ENCODE data around the gene DLGAP1.
A peak's percentile ranks its signal among the peaks of the same experiment; 100 is the strongest.
"Not testable (repeated sequence)": the region's sequence is repeated elsewhere in the genome, so short reads cannot be mapped to it uniquely, and the experiment has no call there.

Gene DLGAP1

GRCh38 chr18:3652380-3653262, 802.5 kb downstream of the DLGAP1 start:
- Histone ChIP-seq H3K27ac (ENCODE audit: low read length) (no peak overlapping the region), H3K4me1 (ENCODE audit: insufficient read depth, low read length) (peaks cover 20% of the 10 kb centered on the region), H3K27me3 (ENCODE audit: insufficient read depth, low read length) (no peaks in the 10 kb centered on the region), H3K4me3 (ENCODE audit: low read length) (no peak overlapping the region), H3K9ac (ENCODE audit: low read depth, low read length) (no peak overlapping the region), H3K36me3 (ENCODE audit: insufficient read depth, low read depth, low read length) (no peaks in the 10 kb centered on the region), H3K9me3 (ENCODE audit: insufficient read depth, low read depth, low read length) (no peaks in the 10 kb centered on the region)

DNA sequence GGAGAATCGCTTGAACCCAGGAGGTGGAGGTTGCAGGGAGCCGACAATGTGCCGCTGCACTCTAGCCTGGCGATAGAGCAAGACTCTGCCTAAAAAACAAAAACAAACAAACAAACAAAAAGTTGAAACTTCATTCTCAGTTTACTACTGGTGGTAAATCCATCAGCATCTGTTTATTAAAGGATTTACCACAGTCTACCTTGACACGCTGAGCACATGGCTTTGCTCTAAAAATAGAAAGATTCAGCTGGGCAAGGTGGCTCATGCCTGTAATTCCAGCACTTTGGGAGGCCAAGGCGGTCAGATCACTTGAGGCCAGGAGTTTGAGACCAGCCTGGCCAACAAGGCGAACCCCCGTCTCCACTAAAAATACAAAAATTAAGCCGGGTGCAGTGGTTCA, 803.8 kb downstream of the DLGAP1 start:
- Histone ChIP-seq H3K9ac (ENCODE audit: low read depth, low read length) (no peak overlapping the region), H3K27ac (ENCODE audit: low read length) (no peak overlapping the region), H3K27me3 (ENCODE audit: insufficient read depth, low read length) (no peaks in the 10 kb centered on the region), H3K4me1 (ENCODE audit: insufficient read depth, low read length) (peaks cover 20% of the 10 kb centered on the region), H3K9me3 (ENCODE audit: insufficient read depth, low read depth, low read length) (no peaks in the 10 kb centered on the region), H3K36me3 (ENCODE audit: insufficient read depth, low read depth, low read length) (no peaks in the 10 kb centered on the region), H3K4me3 (ENCODE audit: low read length) (no peak overlapping the region)

DNA sequence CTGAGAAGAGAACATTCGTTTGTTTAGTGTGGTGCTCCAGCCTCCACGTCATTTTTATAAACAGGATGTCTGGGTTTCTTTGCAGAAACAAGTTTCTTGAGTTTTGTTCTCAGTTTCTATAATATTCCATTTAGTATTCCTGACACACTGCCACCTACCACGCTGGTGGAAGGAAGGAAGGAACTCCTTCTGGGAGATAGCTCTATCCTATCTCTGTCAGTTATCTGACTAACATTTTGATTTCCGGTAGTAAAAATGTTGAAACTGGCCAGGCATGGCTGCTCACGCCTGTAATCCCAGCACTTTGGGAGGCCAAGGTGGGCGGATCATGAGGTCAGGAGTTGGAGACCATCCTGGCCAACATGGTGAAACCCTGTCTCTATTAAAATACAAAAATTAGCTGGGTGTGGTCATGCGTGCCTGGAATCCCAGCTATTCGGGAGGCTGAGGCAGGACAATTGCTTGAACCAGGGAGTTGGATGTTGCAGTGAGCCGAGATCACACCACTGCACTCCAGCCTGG, 804.5 kb downstream of the DLGAP1 start:
- H3K4me3 ChIP-seq (ENCODE audit: low read length); H3K27me3 ChIP-seq (ENCODE audit: insufficient read depth, low read length); H3K27ac ChIP-seq (ENCODE audit: low read length); H3K36me3 ChIP-seq (ENCODE audit: insufficient read depth, low read depth, low read length); H3K9ac ChIP-seq (ENCODE audit: low read depth, low read length); H3K9me3 ChIP-seq (ENCODE audit: insufficient read depth, low read depth, low read length): not testable (repeated sequence)
- H3K4me1 ChIP-seq (ENCODE audit: insufficient read depth, low read length) = peaks cover 20% of the 10 kb centered on the region

GRCh38 chr18:3649633-3650426, 805.3 kb downstream of the DLGAP1 start:
- Histone ChIP-seq H3K27me3 (ENCODE audit: insufficient read depth, low read length) (no peaks in the 10 kb centered on the region), H3K27ac (ENCODE audit: low read length) (no peak overlapping the region), H3K36me3 (ENCODE audit: insufficient read depth, low read depth, low read length) (no peaks in the 10 kb centered on the region), H3K9ac (ENCODE audit: low read depth, low read length) (no peak overlapping the region), H3K9me3 (ENCODE audit: insufficient read depth, low read depth, low read length) (no peaks in the 10 kb centered on the region), H3K4me3 (ENCODE audit: low read length) (no peak overlapping the region), H3K4me1 (ENCODE audit: insufficient read depth, low read length) (peaks cover 20% of the 10 kb centered on the region)

- 0 out of 2 replicates have a peak overlapping the region, but pooled peaks have one; percentile 20 for H3K4me3 ChIP-seq (ENCODE audit: low read length)
- no peak overlapping the region for H3K27ac ChIP-seq (ENCODE audit: low read length)
These were observed 805.9 kb downstream of the DLGAP1 start for GRCh38 chr18:3649135-3649632.

DNA sequence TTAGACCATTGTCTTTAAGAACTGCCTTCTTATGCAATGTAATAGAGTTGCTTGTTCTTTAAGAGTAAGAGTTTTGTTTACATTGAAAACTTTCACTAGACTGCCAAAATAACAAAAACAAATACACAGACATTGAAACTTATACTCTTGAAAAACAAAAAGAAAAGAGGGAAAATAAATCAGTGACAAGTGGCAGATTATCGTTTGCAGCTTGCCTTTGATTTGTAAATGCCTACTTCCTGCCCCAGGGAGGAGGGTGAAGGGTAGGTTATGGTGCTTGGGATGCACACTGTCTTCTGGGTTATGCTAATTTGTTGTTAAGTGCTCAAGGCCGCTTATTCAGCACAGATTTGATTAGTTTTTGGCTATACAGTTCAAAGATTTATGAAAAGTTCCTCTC, 806.5 kb downstream of the DLGAP1 start:
- H3K9ac ChIP-seq (ENCODE audit: low read depth, low read length) = no peak overlapping the region

More at GRCh38 chr18:3649135-3649632, 805.9 kb downstream of the DLGAP1 start:
- Histone ChIP-seq H3K9me3 (ENCODE audit: insufficient read depth, low read depth, low read length) (no peaks in the 10 kb centered on the region), H3K9ac (ENCODE audit: low read depth, low read length) (peak overlapping the region; percentile 12; the same call in 1 of the 2 replicates), H3K4me1 (ENCODE audit: insufficient read depth, low read length) (peaks cover 20% of the 10 kb centered on the region), H3K36me3 (ENCODE audit: insufficient read depth, low read depth, low read length) (no peaks in the 10 kb centered on the region), H3K27me3 (ENCODE audit: insufficient read depth, low read length) (no peaks in the 10 kb centered on the region)

DNA sequence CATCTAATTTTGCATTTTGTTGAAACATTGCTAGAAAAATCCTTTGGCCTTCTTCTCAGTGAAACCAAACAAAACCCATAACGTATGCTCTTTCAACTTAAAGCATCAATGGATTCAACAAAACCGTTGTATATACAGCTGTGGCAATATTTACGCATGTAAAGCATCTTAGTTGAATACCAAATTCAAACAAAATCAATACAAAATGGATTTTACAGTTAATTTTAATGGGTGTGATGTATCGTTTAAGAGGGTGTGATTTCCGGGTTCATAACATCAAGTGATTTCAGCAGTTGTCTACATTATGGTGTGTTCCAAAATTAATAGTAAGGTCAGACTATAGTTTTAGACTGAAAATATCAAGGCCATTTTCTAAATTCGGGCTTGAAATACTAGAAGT, 806.9 kb downstream of the DLGAP1 start:
- H3K4me1 ChIP-seq (ENCODE audit: insufficient read depth, low read length) = peaks cover 20% of the 10 kb centered on the region
- no peaks in the 10 kb centered on the region for H3K9me3 ChIP-seq (ENCODE audit: insufficient read depth, low read depth, low read length)
- H3K27me3 ChIP-seq (ENCODE audit: insufficient read depth, low read length) = no peaks in the 10 kb centered on the region
- H3K4me3 ChIP-seq (ENCODE audit: low read length) = 0 out of 2 replicates have a peak overlapping the region, but pooled peaks have one; percentile 20
- H3K36me3 ChIP-seq (ENCODE audit: insufficient read depth, low read depth, low read length) = no peaks in the 10 kb centered on the region
- no peak overlapping the region for H3K9ac ChIP-seq (ENCODE audit: low read depth, low read length)
- H3K27ac ChIP-seq (ENCODE audit: low read length) = no peak overlapping the region

More for the DNA sequence above, 806.5 kb downstream of the DLGAP1 start:
- no peaks in the 10 kb centered on the region for H3K27me3 ChIP-seq (ENCODE audit: insufficient read depth, low read length)
- peak overlapping the region; percentile 20; the same call in 1 of the 2 replicates for H3K4me3 ChIP-seq (ENCODE audit: low read length)
- peaks cover 20% of the 10 kb centered on the region for H3K4me1 ChIP-seq (ENCODE audit: insufficient read depth, low read length)
- H3K9me3 ChIP-seq (ENCODE audit: insufficient read depth, low read depth, low read length) = no peaks in the 10 kb centered on the region
- H3K27ac ChIP-seq (ENCODE audit: low read length) = no peak overlapping the region
- H3K36me3 ChIP-seq (ENCODE audit: insufficient read depth, low read depth, low read length) = no peaks in the 10 kb centered on the region

DNA sequence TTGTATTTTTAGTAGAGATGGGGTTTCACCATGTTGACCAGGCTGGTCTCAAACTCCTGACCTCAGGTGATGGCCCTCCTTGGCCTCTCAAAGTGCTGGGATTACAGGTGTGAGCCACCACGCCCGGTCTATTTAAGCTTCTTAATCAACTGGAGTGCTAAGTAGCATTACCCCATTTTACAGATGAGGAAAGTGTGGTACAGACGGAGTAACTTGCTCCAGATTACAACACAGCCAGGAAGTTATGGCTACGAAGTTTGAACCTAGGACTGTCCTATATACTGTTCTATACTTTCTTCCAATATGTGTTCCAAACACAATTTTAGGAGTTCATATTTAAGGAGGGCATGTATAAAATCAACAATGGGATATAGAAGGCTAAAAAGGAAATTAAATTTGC, 807.5 kb downstream of the DLGAP1 start:
- no peaks in the 10 kb centered on the region for H3K36me3 ChIP-seq (ENCODE audit: insufficient read depth, low read depth, low read length)
- H3K4me3 ChIP-seq (ENCODE audit: low read length) = no peak overlapping the region
- no peaks in the 10 kb centered on the region for H3K9me3 ChIP-seq (ENCODE audit: insufficient read depth, low read depth, low read length)
- no peaks in the 10 kb centered on the region for H3K27me3 ChIP-seq (ENCODE audit: insufficient read depth, low read length)
- no peak overlapping the region for H3K27ac ChIP-seq (ENCODE audit: low read length)
- H3K9ac ChIP-seq (ENCODE audit: low read depth, low read length) = no peak overlapping the region
- H3K4me1 ChIP-seq (ENCODE audit: insufficient read depth, low read length) = peaks cover 20% of the 10 kb centered on the region

GRCh38 chr18:3645384-3646156, 809.5 kb downstream of the DLGAP1 start:
- Histone ChIP-seq H3K9ac (ENCODE audit: low read depth, low read length) (no peak overlapping the region), H3K4me1 (ENCODE audit: insufficient read depth, low read length) (peaks cover 20% of the 10 kb centered on the region), H3K27me3 (ENCODE audit: insufficient read depth, low read length) (no peaks in the 10 kb centered on the region), H3K36me3 (ENCODE audit: insufficient read depth, low read depth, low read length) (no peaks in the 10 kb centered on the region), H3K4me3 (ENCODE audit: low read length) (no peak overlapping the region), H3K27ac (ENCODE audit: low read length) (no peak overlapping the region), H3K9me3 (ENCODE audit: insufficient read depth, low read depth, low read length) (no peaks in the 10 kb centered on the region)

- Histone ChIP-seq H3K27ac (ENCODE audit: low read length) (no peak overlapping the region), H3K4me3 (ENCODE audit: low read length) (no peak overlapping the region), H3K4me1 (ENCODE audit: insufficient read depth, low read length) (no peaks in the 10 kb centered on the region), H3K36me3 (ENCODE audit: insufficient read depth, low read depth, low read length) (no peaks in the 10 kb centered on the region), H3K9ac (ENCODE audit: low read depth, low read length) (no peak overlapping the region), H3K9me3 (ENCODE audit: insufficient read depth, low read depth, low read length) (no peaks in the 10 kb centered on the region), H3K27me3 (ENCODE audit: insufficient read depth, low read length) (no peaks in the 10 kb centered on the region)
These were observed 820.7 kb downstream of the DLGAP1 start for GRCh38 chr18:3634250-3634939.
